H9 (cell line): ENCODE data around the gene GHR. TPM values are rescaled to one million over a fixed set of nuclear protein-coding genes. Genes with fewer than 3 reads are reported as not detected.

Experiments
- DNase-seq: peaks from one replicate; pipeline ENCODE4 v3.0.0-alpha.2; 2017
- H2AFZ ChIP-seq: one replicate; pipeline ENCODE4 v1.6.1; 2013; ENCODE audit warnings: mild to moderate bottlenecking, low read length, control low read depth, moderate library complexity
- H2AK5ac ChIP-seq: 2 replicates; pipeline ENCODE4 v1.6.1; 2013; ENCODE audit warnings: low read length, control low read depth, mixed read lengths; ENCODE audit not compliant: insufficient read length
- H2BK120ac ChIP-seq: one replicate; pipeline ENCODE4 v1.6.1; 2013; ENCODE audit warnings: low read depth, mild to moderate bottlenecking, low read length, control low read depth, inconsistent platforms; ENCODE audit not compliant: poor library complexity, severe bottlenecking
- H2BK12ac ChIP-seq: 2 replicates; pipeline ENCODE4 v1.6.1; 2013; ENCODE audit warnings: low read length, control low read depth, mixed read lengths, low read depth; ENCODE audit not compliant: insufficient read length
- H2BK15ac ChIP-seq: 2 replicates; pipeline ENCODE4 v1.6.1; 2013; ENCODE audit warnings: low read depth, low read length, control low read depth
- H2BK20ac ChIP-seq: one replicate; pipeline ENCODE4 v1.6.1; 2013; ENCODE audit warnings: low read depth, mild to moderate bottlenecking, low read length, control low read depth, inconsistent platforms; ENCODE audit not compliant: poor library complexity, severe bottlenecking
- H2BK5ac ChIP-seq: 2 replicates; pipeline ENCODE4 v1.6.1; 2013; ENCODE audit warnings: low read length, control low read depth, mixed read lengths; ENCODE audit not compliant: insufficient read length
- H3K14ac ChIP-seq: 2 replicates; pipeline ENCODE4 v1.6.1; 2013; ENCODE audit warnings: low read length, control low read depth; ENCODE audit not compliant: insufficient read depth
- H3K18ac ChIP-seq: 2 replicates; pipeline ENCODE4 v1.6.1; 2013; ENCODE audit warnings: low read depth, mild to moderate bottlenecking, mixed read lengths, low read length, control low read depth; ENCODE audit not compliant: insufficient read length
- H3K23ac ChIP-seq: 2 replicates; pipeline ENCODE4 v1.6.1; 2013; ENCODE audit warnings: low read length, control low read depth, mixed read lengths, low read depth; ENCODE audit not compliant: insufficient read length
- H3K23me2 ChIP-seq: 2 replicates; pipeline ENCODE4 v1.6.1; 2013; ENCODE audit warnings: low read depth, mild to moderate bottlenecking, mixed read lengths, low read length, control low read depth; ENCODE audit not compliant: insufficient read length, poor library complexity, severe bottlenecking
- H3K27ac ChIP-seq: 2 replicates; pipeline ENCODE4 v1.5.1; 2013; ENCODE audit warnings: low read length, control low read depth, mixed read lengths, low read depth; ENCODE audit not compliant: insufficient read length
- H3K27me3 ChIP-seq: 2 replicates; pipeline ENCODE4 v1.6.1; 2013; ENCODE audit warnings: low read length, control low read depth, inconsistent platforms; ENCODE audit not compliant: insufficient read depth
- H3K4ac ChIP-seq: 2 replicates; pipeline ENCODE4 v1.6.1; 2013; ENCODE audit warnings: low read depth, mild to moderate bottlenecking, control low read depth, inconsistent platforms, low read length, moderate library complexity
- H3K4me1 ChIP-seq: 2 replicates; pipeline ENCODE4 v1.6.1; 2013; ENCODE audit warnings: low read length, control low read depth, inconsistent platforms; ENCODE audit not compliant: insufficient read depth
- H3K4me2 ChIP-seq: 2 replicates; pipeline ENCODE4 v1.6.1; 2013; ENCODE audit warnings: low read length, control low read depth, mixed read lengths; ENCODE audit not compliant: insufficient read length, insufficient read depth
- H3K56ac ChIP-seq: 2 replicates; pipeline ENCODE4 v1.6.1; 2013; ENCODE audit warnings: low read depth, mild to moderate bottlenecking, mixed read lengths, low read length, control low read depth; ENCODE audit not compliant: insufficient read length
- H3K79me1 ChIP-seq: 2 replicates; pipeline ENCODE4 v1.6.1; 2013; ENCODE audit warnings: low read depth, mild to moderate bottlenecking, moderate library complexity, low read length, control low read depth, inconsistent platforms; ENCODE audit not compliant: insufficient read depth, poor library complexity, severe bottlenecking
- H3K79me2 ChIP-seq: 2 replicates; pipeline ENCODE4 v1.6.1; 2013; ENCODE audit warnings: low read length, control low read depth, inconsistent platforms; ENCODE audit not compliant: insufficient read depth
- H3K9ac ChIP-seq: 2 replicates; pipeline ENCODE4 v1.6.1; 2013; ENCODE audit warnings: low read length, control low read depth, mixed read lengths; ENCODE audit not compliant: insufficient read length; ENCODE audit errors: extremely low read depth
- H3K9me3 ChIP-seq: one replicate; pipeline ENCODE4 v1.6.1; 2013; ENCODE audit warnings: low read depth, low read length, inconsistent platforms; ENCODE audit not compliant: control insufficient read depth
- H3T11ph ChIP-seq: one replicate; pipeline ENCODE4 v1.6.1; 2013; ENCODE audit warnings: mild to moderate bottlenecking, low read length, control low read depth, inconsistent platforms
- H4K20me1 ChIP-seq: one replicate; pipeline ENCODE4 v1.6.1; 2013; ENCODE audit not compliant: control insufficient read depth, insufficient read length, insufficient read depth
- H4K5ac ChIP-seq: 2 replicates; pipeline ENCODE4 v1.6.1; 2013; ENCODE audit warnings: low read depth, mild to moderate bottlenecking, mixed read lengths, low read length, control low read depth; ENCODE audit not compliant: insufficient read length
- H4K8ac ChIP-seq: replicated peaks from 2 replicates; pipeline ENCODE4 v1.6.1; 2013; ENCODE audit warnings: low read length, control low read depth, mixed read lengths, low read depth; ENCODE audit not compliant: insufficient read length
- H4K91ac ChIP-seq: 2 replicates; pipeline ENCODE4 v1.6.1; 2013; ENCODE audit warnings: low read depth, mild to moderate bottlenecking, moderate library complexity, mixed read lengths, low read length, control low read depth; ENCODE audit not compliant: insufficient read length
- H3K27ac Mint-ChIP-seq, 3 experiments: 2 replicates in 2 of 3; 3 replicates in 1 of 3; pipeline ENCODE4 v1.8.0; 2020 to 2021; ENCODE audit warnings: mixed read lengths in 3 of 3, mild to moderate bottlenecking in 1 of 3, moderate library complexity in 1 of 3
- H3K27me3 Mint-ChIP-seq: 2 replicates; pipeline ENCODE4 v1.8.0; 2021; ENCODE audit warnings: low read depth, mild to moderate bottlenecking, moderate library complexity, mixed read lengths
- H3K36me3 Mint-ChIP-seq, 3 experiments: 2 replicates in 2 of 3; 3 replicates in 1 of 3; pipeline ENCODE4 v1.8.0; 2020 to 2021; ENCODE audit warnings: low read depth in 3 of 3, mixed read lengths in 3 of 3; ENCODE audit not compliant: insufficient read depth in 1 of 3
- H3K4me1 Mint-ChIP-seq, 2 experiments: 2 replicates each; pipeline ENCODE4 v1.8.0; 2020; ENCODE audit warnings: mixed read lengths in 2 of 2
- H3K4me3 Mint-ChIP-seq, 2 experiments: 2 replicates in 1 of 2; 3 replicates in 1 of 2; pipeline ENCODE4 v1.8.0; 2020 to 2021; ENCODE audit warnings: mild to moderate bottlenecking in 2 of 2, mixed read lengths in 2 of 2, moderate library complexity in 1 of 2
- H3K9me3 Mint-ChIP-seq, 2 experiments: 2 replicates in 1 of 2; 3 replicates in 1 of 2; pipeline ENCODE4 v1.8.0; 2020; ENCODE audit warnings: mild to moderate bottlenecking in 2 of 2, mixed read lengths in 2 of 2, moderate library complexity in 1 of 2
- WGBS: extraction: QIAGEN DNeasy Blood & Tissue Kit; methylation state at CpG from one replicate; pipeline ENCODE4 v1.1.7; 2013; ENCODE audit warnings: missing lambda C conversion rate, low lambda C conversion rate, mixed read lengths; ENCODE audit not compliant: insufficient read length; ENCODE audit errors: extremely low coverage; 5-methylcytosine and 5-hydroxymethylcytosine counted together
- total RNA-seq: library from RNA; stranded (reverse); gene quantifications from 2 replicates; pipeline ENCODE4 v1.2.1, GENCODE V29; 2021
- TF ChIP-seq, protein P1 (sequence below): fragments of 200-600 bp; sonication (generic); conservative IDR thresholded peaks from 3 replicates; pipeline ENCODE4 v1.8.0; 2021; ENCODE audit warnings: antibody characterized with exemption, mild to moderate bottlenecking

The GHR gene
- total RNA-seq, 1 experiment from 2014 or later, result 0.20 TPM

DNA sequence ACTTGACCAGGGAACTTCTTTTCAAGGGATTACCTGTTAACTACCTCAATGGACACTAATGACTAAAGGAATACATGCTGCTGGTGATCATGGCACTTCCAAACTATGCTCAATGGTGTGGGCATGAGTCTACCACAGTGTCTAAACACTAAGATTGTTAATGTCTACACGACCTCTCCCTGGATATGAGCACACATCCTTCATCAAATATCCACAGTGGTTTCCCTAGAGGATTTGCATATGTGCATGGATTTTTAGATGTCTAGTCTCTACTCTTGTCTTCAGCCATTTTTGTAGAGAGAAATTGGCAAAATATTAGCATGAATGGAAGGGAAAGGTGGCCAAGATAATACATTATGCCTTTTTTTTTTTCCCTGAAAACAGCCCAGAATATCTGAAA lies 220.1 kb downstream of the GHR start:
- Histone ChIP-seq H3K14ac (no peak overlapping the region), H3K4me2 (no peak overlapping the region), H3T11ph (no peak overlapping the region), H4K91ac (no peak overlapping the region), H3K23ac (no peak overlapping the region), H3K56ac (no peak overlapping the region), H2BK5ac (no peak overlapping the region), H3K79me2 (no peaks in the 10 kb centered on the region), H4K5ac (no peak overlapping the region), H3K9ac (no peak overlapping the region), H3K27me3 (no peaks in the 10 kb centered on the region), H3K4ac (no peak overlapping the region), H2AFZ (no peak overlapping the region), H2BK15ac (no peak overlapping the region), H3K23me2 (no peaks in the 10 kb centered on the region), H3K18ac (no peak overlapping the region), H3K4me1 (no peaks in the 10 kb centered on the region), H3K9me3 (no peaks in the 10 kb centered on the region), H2AK5ac (no peak overlapping the region), H2BK20ac (no peak overlapping the region), H4K20me1 (no peaks in the 10 kb centered on the region), H2BK12ac (no peak overlapping the region), H3K27ac (no peak overlapping the region), H3K79me1 (no peaks in the 10 kb centered on the region), H2BK120ac (no peak overlapping the region), H4K8ac (no peak overlapping the region)
- H3K36me3 Mint-ChIP-seq, result no peaks in the 10 kb centered on the region
- H3K27ac Mint-ChIP-seq, result no peak overlapping the region
- no peaks in the 10 kb centered on the region for H3K9me3 Mint-ChIP-seq
- no peak for DNase-seq
- TF ChIP-seq, protein P1, sequence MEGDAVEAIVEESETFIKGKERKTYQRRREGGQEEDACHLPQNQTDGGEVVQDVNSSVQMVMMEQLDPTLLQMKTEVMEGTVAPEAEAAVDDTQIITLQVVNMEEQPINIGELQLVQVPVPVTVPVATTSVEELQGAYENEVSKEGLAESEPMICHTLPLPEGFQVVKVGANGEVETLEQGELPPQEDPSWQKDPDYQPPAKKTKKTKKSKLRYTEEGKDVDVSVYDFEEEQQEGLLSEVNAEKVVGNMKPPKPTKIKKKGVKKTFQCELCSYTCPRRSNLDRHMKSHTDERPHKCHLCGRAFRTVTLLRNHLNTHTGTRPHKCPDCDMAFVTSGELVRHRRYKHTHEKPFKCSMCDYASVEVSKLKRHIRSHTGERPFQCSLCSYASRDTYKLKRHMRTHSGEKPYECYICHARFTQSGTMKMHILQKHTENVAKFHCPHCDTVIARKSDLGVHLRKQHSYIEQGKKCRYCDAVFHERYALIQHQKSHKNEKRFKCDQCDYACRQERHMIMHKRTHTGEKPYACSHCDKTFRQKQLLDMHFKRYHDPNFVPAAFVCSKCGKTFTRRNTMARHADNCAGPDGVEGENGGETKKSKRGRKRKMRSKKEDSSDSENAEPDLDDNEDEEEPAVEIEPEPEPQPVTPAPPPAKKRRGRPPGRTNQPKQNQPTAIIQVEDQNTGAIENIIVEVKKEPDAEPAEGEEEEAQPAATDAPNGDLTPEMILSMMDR, result no peak
- no peak overlapping the region for H3K4me3 Mint-ChIP-seq
- no CpG with 5 or more reads among the region's 1 CpG for WGBS
- no peaks in the 10 kb centered on the region for H3K4me1 Mint-ChIP-seq
- no peaks in the 10 kb centered on the region; the same call in 1 of the 2 replicates for H3K27me3 Mint-ChIP-seq
